ENCODE results near the gene COBLL1. TPM values are rescaled to one million over a fixed set of nuclear protein-coding genes. Genes with fewer than 3 reads are reported as not detected.

Gene COBLL1
- total RNA-seq, 1 experiment from 2014 or later, result 42.1 TPM

- no peaks in the 10 kb centered on the region for H3K36me3 Mint-ChIP-seq (ENCODE audit: insufficient read depth, unreplicated experiment)
- peaks cover 23% of the 10 kb centered on the region for H3K4me1 ChIP-seq
- BruUV-seq (replicated peaks), result no TSS peak
- no peak overlapping the region for H3K4me3 Mint-ChIP-seq (ENCODE audit: unreplicated experiment)
- peak overlapping the region; percentile 26 for H3K27ac Mint-ChIP-seq (ENCODE audit: unreplicated experiment)
- H3K27me3 Mint-ChIP-seq (ENCODE audit: insufficient read depth, unreplicated experiment), result no peaks in the 10 kb centered on the region
- H3K36me3 ChIP-seq (ENCODE audit: control insufficient read depth, insufficient read depth, low read length), result no peaks in the 10 kb centered on the region; the same call in none of the 2 replicates
- ChIA-PET CTCF (interaction anchor here (0.8 to 2.0 kb wide), 2 partner anchors 122 to 160 kb away, joined by 4 to 8 read pairs; partner anchors contain the start of gene COBLL1), POLR2A (no interaction called here)
- no peaks in the 10 kb centered on the region for H3K9me3 ChIP-seq
- H3K4me3 ChIP-seq (ENCODE audit: low read depth, low read length), result no peak overlapping the region
- no peak for DNase-seq
- no peaks in the 10 kb centered on the region for H3K9me3 Mint-ChIP-seq (ENCODE audit: unreplicated experiment)
- intact Hi-C loops (cut with micrococcal nuclease; ENCODE audit: unreplicated experiment), result loop anchor here (5.0 kb wide), 1 partner anchor 223 kb away; no protein-coding TSS in a partner anchor
- no peaks in the 10 kb centered on the region for H3K27me3 ChIP-seq (replicated peaks; ENCODE audit: control insufficient read depth, insufficient read depth, low read length)
- H3K4me1 Mint-ChIP-seq (ENCODE audit: low read depth, unreplicated experiment), result peaks cover 12% of the 10 kb centered on the region
- no peak for TF ChIP-seq CTCF (IDR thresholded peaks at IDR 0.05; ENCODE audit: insufficient read depth in 1 of 2, low read depth in 1 of 2, low read length in 1 of 2, severe bottlenecking in 1 of 2, unreplicated experiment in 1 of 2)
Observed at GRCh38 chr2:164719996-164720941, 121.4 kb downstream of the COBLL1 start.

- peak in 1 of 2 experiments; percentile 39 for DNase-seq
- H3K27me3 ChIP-seq (replicated peaks; ENCODE audit: control insufficient read depth, insufficient read depth, low read length), result no peaks in the 10 kb centered on the region
- Mint-ChIP-seq H3K4me1 (ENCODE audit: low read depth, unreplicated experiment) (peaks cover 34% of the 10 kb centered on the region), H3K9me3 (ENCODE audit: unreplicated experiment) (no peaks in the 10 kb centered on the region), H3K27me3 (ENCODE audit: insufficient read depth, unreplicated experiment) (no peaks in the 10 kb centered on the region), H3K36me3 (ENCODE audit: insufficient read depth, unreplicated experiment) (peaks cover 7% of the 10 kb centered on the region), H3K4me3 (ENCODE audit: unreplicated experiment) (no peak overlapping the region), H3K27ac (ENCODE audit: unreplicated experiment) (no peak overlapping the region)
- no TSS peak for BruUV-seq (replicated peaks)
- H3K4me1 ChIP-seq, result peaks cover 53% of the 10 kb centered on the region
- ChIA-PET POLR2A (no interaction called here), CTCF (no interaction called here)
- intact Hi-C loops (cut with micrococcal nuclease; ENCODE audit: unreplicated experiment), result loop anchor here (1.0 to 5.0 kb wide), 4 partner anchors 20 to 220 kb away; no protein-coding TSS in a partner anchor
- no peaks in the 10 kb centered on the region; the same call in none of the 2 replicates for H3K36me3 ChIP-seq (ENCODE audit: control insufficient read depth, insufficient read depth, low read length)
- peak; percentile 45 to 77 for TF ChIP-seq CTCF (IDR thresholded peaks at IDR 0.05; ENCODE audit: insufficient read depth in 1 of 2, low read depth in 1 of 2, low read length in 1 of 2, severe bottlenecking in 1 of 2, unreplicated experiment in 1 of 2)
- H3K9me3 ChIP-seq, result no peaks in the 10 kb centered on the region
- no peak overlapping the region for H3K4me3 ChIP-seq (ENCODE audit: low read depth, low read length)
Observed at GRCh38 chr2:164717000-164717803, 124.4 kb downstream of the COBLL1 start.

GRCh38 chr2:164714471-164714870 is 127.2 kb downstream of the COBLL1 start:
- Mint-ChIP-seq H3K9me3 (ENCODE audit: unreplicated experiment) (no peaks in the 10 kb centered on the region), H3K27me3 (ENCODE audit: insufficient read depth, unreplicated experiment) (no peaks in the 10 kb centered on the region), H3K4me3 (ENCODE audit: unreplicated experiment) (no peak overlapping the region), H3K36me3 (ENCODE audit: insufficient read depth, unreplicated experiment) (peaks cover 7% of the 10 kb centered on the region), H3K27ac (ENCODE audit: unreplicated experiment) (peak overlapping the region; percentile 64), H3K4me1 (ENCODE audit: low read depth, unreplicated experiment) (peaks cover 30% of the 10 kb centered on the region)
- H3K4me1 ChIP-seq, result peaks cover 55% of the 10 kb centered on the region
- H3K4me3 ChIP-seq (ENCODE audit: low read depth, low read length), result no peak overlapping the region
- no peaks in the 10 kb centered on the region for H3K9me3 ChIP-seq
- no peaks in the 10 kb centered on the region; the same call in 1 of the 2 replicates for H3K36me3 ChIP-seq (ENCODE audit: control insufficient read depth, insufficient read depth, low read length)
- TF ChIP-seq CTCF (IDR thresholded peaks at IDR 0.05; ENCODE audit: insufficient read depth in 1 of 2, low read depth in 1 of 2, low read length in 1 of 2, severe bottlenecking in 1 of 2, unreplicated experiment in 1 of 2), result no peak
- intact Hi-C loops (cut with micrococcal nuclease; ENCODE audit: unreplicated experiment), result no loop called here
- H3K27me3 ChIP-seq (replicated peaks; ENCODE audit: control insufficient read depth, insufficient read depth, low read length), result no peaks in the 10 kb centered on the region
- peak; percentile 27 to 63 for DNase-seq
- POLR2A ChIA-PET, result no interaction called here
- no TSS peak for BruUV-seq (replicated peaks)
- CTCF ChIA-PET, result interaction anchor here (0.7 to 1.1 kb wide), 2 partner anchors 10 to 127 kb away, joined by 5 read pairs; partner anchors contain the start of gene COBLL1
